Stimulated activated naive CD4-positive, alpha-beta T cell treated with Interleukin-2 at 50 U/mL for 16 hours (primary cell): ENCODE results near the gene NAMPT.
"Not testable (repeated sequence)": the region's sequence is repeated elsewhere in the genome, so short reads cannot be mapped to it uniquely, and the experiment has no call there.

Experiments used
- DNase-seq: peaks from one replicate; lab custom pipeline; 2025; lab: John Stamatoyannopoulos, UW

NAMPT gene

DNA sequence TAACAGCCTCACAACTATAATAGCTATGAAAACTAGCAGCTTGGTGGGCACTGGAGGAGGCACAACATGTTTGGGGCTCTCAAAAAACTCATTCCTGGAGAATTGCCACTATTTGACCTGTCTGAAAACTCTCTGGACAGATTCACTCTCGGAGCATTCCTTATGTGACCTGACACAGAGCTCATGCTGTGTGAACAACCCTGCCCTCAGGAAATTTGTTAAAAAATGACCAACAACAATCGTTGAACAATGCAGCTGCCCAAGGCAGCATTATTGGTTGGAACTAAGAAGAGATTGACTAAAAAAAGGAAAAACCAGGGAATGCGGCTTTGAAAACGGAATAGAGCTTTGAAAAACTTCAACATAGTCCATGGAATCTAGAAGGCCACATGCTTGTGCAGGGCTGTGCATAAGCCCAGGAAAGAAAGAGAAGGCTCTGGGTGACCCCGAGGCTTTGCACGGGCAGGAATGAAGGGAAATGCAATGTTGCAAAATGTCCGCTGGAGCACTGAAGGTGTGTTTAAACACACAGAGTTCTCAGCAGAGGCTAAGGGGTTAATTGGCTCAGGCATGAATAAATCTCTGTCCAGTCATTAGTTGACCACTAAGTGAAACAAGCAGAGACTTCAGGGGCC lies 52.8 kb downstream of the NAMPT start:
- DNase-seq = no peak

DNA sequence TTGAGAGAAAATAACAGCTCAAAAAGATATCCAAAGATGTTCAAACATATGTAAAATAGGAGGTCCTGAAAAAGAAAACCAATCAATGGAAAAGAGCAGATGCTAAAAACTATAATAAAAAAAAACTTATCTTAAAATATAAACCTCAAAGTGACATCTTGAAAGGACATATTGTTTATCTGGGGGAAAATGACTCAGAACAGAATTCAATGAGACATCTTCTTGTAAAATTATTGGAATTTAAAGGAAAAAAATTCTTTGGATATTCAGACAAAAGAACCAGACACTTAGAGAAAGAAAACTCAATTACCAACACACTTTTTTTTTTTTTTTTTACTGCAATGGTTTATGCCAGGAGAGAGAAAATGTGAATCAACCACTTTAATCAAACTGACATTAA lies 58.9 kb downstream of the NAMPT start:
- no peak for DNase-seq

GRCh38 chr7:106224797-106225196 lies 60.0 kb downstream of the NAMPT start:
- DNase-seq = no peak

DNA sequence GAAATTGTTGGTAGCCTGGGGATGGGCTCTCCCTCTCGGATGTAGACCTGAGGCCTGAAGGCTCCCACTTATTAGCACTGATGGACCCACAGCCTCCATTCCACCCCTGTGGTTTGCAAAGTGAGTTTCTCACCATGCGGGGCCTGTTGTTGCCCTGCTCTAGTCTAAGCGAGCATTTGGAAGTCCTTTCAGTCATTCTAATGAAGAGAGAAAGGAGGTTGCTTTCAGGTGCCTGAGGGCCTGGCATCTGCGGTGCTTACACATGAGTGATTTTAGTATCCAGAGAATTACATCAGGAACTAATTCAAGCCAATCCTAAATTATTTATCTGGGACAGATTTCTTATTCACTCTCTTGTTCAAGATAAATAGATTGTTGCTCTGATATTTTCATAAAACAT lies 61.6 kb downstream of the NAMPT start:
- no peak for DNase-seq

DNA sequence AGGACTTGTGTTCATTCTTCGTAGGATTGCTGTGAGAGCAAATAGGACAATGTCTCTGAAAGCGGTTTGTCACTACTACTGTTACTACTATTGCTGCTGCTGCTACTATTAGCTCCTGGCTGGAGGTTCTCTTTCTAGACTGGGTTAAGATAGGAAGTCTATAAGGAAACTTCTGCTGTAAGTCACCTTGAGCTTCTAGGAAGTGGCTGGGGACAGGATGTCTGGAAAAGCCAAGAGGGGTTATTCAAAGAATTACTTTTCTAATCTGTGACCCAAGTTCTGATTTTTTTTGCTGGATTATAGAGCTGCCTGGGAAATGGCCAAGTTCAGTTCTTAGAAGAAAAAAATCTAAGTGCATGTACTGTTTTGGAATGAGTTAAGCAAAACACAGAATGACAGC lies 62.2 kb downstream of the NAMPT start:
- no peak for DNase-seq

DNA sequence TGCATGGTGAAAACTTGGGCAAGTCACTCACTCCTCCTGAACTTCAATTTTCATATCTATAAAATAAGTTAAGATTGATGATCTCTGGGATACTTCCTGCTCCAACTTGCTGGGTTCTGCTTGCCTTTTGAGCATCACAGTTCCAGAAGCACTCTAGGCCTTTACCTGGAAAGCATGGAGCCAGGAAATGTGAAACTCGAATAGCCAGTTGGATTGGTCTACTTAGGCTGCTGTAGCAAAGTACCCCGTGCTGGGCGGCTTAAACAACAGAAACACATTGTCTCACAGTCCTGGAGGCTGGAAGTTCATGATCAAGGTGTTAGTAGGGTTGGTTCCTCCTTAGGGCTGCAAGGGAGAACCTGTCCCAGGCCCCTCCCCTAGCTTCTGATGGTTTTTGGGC lies 64.5 kb downstream of the NAMPT start:
- no peak for DNase-seq

GRCh38 chr7:106219170-106219569 lies 65.6 kb downstream of the NAMPT start:
- no peak for DNase-seq

DNA sequence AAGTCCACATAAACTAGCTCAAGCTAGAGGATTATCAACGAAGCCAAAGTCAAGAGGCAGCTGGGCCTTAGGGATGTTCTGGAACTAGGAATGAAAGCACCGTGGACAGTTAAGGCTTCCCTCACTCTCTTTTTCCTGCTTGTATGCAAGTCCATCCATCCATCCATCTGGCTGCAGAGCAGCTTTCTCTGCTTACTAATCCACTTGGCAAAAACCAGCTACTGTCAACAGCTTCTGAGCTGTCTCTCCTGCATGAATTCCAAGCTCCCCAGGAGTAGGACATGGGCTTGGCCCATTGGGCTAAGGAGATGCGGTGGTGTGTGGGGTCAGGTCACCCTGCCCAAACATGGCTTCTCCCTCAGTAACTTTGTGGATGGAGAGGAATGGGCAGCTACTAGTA lies 66.2 kb downstream of the NAMPT start:
- no peak for DNase-seq

GRCh38 chr7:106216923-106217542 lies 67.8 kb downstream of the NAMPT start:
- no peak for DNase-seq

DNA sequence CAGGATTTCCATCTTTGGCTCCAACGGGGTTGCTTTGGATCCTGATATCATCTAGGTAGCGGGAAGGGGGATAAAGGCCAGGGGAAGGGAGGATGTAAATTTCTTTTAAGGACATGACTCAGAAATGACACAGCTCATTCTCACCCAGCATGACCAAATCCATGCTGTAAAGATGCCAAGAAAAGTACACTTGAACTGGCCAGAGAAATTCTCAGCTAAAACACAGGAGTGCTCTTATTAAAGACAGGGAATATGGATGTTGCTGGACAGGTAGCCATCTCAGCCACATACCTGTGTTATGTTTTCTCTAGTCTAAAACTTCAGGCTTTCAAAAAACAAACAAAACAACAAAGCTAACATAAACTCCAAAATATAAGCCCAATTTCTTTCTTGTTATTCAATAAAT lies 68.3 kb downstream of the NAMPT start:
- DNase-seq = no peak

- DNase-seq = no peak
Observed at GRCh38 chr7:106215868-106216516, 68.8 kb downstream of the NAMPT start.

DNA sequence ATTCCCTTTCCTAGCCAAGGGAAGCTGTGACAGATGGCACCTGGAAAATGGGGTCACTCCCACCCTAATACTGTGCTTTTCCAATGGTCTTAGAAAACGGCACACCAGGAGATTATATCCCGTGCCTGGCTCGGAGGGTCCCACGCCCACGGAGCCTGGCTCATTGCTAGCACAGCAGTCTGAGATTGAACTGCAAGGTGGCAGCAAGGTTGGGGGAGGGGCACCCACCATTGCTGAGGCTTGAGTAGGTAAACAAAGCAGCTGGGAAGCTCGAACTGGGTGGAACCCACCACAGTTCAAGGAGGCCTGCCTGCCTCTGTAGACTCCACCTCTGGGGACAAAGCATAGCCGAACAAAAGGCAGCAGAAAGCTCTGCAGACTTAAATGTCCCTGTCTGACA lies 75.8 kb downstream of the NAMPT start:
- DNase-seq = not testable (repeated sequence)

- no peak for DNase-seq
Observed at GRCh38 chr7:106206826-106207541, 77.8 kb downstream of the NAMPT start.

- DNase-seq = no peak
Observed at GRCh38 chr7:106205621-106206222, 79.1 kb downstream of the NAMPT start.

DNA sequence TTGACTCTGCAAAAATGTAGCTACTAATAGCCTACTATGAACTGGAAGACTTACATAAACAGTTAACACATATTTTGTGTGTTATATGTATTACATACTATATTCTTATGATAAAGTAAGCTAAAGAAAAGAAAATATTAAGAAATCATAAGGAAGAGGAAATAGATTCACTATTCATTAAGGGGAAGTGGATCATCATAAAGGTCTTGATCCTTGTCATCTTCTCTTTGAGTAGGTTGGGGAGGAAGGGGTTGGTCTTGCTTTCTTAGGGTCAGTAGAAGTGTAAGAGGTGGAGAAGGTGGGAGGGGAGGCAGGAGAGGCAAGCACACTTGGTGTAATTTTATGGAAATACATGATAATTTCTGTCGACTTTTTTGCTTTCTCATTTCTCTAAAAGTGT lies 81.3 kb downstream of the NAMPT start:
- DNase-seq = no peak

DNA sequence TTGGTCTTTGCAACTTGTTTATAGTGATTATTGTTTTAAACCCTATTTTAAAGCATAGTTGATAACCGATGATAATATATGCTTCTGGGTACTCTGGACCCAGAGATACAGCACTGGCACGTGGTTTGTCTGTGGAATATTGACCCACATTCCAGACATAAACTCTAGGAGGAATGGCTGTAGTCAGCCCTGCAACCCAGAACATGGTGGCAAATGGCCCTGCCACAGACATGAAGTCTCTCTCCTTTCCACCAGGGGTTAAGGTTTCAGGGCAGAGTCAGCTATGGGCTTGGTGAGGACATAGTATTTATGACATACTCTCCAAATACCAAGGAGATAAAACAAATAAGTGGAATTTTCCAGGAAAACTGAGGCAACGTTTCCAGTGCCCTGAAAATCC lies 83.6 kb downstream of the NAMPT start:
- no peak for DNase-seq

DNA sequence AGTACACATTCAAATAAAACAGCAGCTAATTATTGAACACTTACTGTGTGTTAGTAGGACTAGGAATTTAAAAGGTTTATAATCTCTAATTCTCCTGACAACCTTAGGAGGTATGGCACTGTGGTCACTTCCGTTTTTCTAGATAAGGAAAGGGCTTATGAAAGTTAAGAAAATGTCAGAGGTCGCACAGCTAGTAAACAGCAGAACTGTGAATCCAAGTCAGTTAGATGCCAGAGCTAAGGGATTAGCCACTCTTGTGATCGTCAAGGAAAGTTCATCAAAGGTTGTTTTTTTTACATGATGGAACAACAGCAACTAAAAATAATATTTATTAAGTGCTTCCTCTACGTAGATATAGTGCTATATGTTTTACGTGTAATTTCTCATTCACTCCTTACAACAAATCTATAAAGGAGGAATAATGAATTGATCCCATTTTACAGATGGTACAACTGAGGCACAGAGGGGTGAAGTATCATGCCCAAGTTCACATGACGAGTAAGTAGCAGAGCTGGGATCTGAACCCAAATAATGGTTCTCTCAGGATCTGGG lies 84.9 kb downstream of the NAMPT start:
- no peak for DNase-seq

GRCh38 chr7:106199024-106199423 lies 85.8 kb downstream of the NAMPT start:
- no peak for DNase-seq
